HG02623 (cell line): Measurements from ENCODE around the gene BCAR3.
"Not testable (repeated sequence)": the region's sequence is repeated elsewhere in the genome, so short reads cannot be mapped to it uniquely, and the experiment has no call there.

Source experiments
- ATAC-seq: cut with Tn5 transposase; IDR thresholded peaks from one replicate; pipeline ENCODE4 v1.9.1; 2021; ENCODE audit warnings: moderate library complexity; ENCODE audit not compliant: unreplicated experiment

Gene BCAR3

DNA sequence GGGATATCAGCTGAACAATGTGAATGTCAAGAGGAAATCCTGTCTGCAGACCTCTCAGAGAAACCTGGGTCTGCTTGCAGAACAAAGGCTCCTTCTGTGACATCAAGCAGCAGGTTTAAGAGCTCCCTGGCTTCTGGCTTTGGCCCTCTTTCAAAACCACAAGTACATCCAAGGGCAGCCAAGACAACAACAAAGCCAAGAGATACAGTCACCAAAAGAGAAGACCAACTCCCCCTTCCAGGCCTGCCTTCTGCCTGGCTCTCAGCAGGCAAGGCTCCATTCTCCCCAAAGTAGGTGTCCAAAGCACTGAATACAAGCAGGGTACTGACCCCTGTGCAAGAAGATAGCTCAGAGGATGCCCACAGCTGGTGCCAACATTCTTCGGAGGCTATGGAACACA lies 11.5 kb downstream of the BCAR3 start:
- no peak for ATAC-seq

DNA sequence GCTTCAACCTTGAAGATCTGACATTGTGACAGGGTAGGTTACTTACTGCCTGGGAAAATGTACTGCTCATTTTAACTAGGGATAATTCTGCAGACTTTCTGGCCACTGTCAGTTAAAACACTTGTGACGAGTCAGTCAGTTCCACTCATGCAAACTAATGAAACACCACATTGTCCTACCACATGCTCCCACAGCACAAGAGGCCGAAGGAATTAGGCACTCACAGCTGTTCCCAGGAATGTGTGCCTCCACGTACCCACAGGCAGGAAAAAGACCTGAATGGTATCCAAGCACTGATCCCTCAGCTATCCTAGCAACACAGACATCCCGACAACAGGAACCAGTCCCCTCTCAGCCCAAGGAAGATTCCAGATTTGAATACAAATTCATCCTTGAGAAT lies 12.3 kb downstream of the BCAR3 start:
- ATAC-seq = no peak

- ATAC-seq = no peak
Observed at GRCh38 chr1:93668951-93669350, 12.7 kb downstream of the BCAR3 start.

GRCh38 chr1:93668121-93668520 lies 13.5 kb downstream of the BCAR3 start:
- ATAC-seq = no peak

DNA sequence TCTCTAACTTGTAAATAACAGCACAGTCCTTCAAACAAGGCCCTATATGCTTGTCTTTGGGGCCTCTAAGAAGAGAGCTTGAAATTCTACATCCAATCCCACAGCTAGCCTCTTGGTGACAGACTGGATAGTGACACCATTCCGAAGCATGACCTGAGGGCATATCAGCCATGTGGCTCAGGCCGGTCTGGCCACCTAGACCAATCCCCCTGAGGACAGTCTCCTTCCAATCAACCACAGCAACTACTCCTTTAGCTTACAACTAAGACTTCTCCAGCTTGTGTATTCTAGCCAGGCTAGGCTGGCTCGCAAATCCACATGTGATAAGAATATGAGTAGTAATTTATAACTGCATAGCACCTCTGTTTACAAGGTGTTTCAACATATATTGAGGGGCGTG lies 14.0 kb downstream of the BCAR3 start:
- no peak for ATAC-seq

- no peak for ATAC-seq
Observed at GRCh38 chr1:93666613-93667384, 14.8 kb downstream of the BCAR3 start.

GRCh38 chr1:93665015-93665414 lies 16.6 kb downstream of the BCAR3 start:
- no peak for ATAC-seq

DNA sequence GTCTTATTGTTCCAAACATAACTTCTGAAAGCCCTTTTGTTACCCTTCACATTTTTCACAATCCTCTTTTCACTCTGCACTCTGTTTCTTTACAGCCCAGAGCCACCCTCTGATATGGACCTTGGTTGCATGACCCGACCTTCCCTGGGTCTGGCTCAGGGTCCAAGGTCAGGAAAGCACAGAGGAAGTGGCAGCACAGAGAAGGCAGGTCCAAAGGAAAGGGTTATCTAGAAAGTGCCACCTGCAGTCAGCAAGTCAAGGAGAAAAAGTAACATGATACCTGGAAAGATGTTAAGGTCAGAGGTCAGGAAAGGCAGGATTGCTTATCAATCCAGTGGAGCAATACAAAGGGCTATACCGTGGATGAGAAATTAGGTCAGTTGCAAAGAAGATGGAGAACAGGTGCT lies 18.4 kb downstream of the BCAR3 start:
- ATAC-seq = no peak

DNA sequence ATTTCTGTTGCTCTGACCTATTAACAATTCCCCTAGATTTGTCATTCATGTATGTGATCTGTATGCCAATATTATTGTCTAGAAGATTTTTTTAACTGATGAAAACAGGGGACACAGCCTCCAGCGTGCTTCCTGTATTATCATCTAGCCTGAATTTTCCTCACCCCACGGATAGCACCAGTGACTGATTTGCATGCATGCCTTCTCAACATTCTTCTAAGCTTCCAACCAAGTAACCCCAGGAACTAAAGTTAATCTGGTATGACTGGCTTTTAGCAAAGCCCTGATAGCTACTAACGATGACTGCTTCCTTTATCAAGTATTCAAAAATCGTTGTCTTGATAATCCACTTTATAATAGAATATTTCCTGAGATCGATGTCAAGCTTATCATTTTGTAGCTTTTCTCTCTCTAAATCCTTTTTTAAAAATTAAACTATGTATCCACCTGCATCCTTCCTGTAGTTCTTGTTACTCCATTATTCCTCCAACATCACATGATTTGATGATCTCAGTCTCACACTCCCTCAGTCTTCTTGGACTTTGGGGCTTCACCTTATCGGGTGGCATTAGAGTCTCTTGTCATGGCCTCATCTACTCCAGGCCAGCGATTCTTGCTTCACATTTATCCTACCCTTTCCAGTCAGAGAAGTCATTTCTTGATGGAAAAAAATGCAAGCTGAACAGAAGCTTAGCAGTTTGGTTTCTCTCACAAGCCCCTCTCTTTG lies 19.0 kb downstream of the BCAR3 start:
- ATAC-seq = no peak

DNA sequence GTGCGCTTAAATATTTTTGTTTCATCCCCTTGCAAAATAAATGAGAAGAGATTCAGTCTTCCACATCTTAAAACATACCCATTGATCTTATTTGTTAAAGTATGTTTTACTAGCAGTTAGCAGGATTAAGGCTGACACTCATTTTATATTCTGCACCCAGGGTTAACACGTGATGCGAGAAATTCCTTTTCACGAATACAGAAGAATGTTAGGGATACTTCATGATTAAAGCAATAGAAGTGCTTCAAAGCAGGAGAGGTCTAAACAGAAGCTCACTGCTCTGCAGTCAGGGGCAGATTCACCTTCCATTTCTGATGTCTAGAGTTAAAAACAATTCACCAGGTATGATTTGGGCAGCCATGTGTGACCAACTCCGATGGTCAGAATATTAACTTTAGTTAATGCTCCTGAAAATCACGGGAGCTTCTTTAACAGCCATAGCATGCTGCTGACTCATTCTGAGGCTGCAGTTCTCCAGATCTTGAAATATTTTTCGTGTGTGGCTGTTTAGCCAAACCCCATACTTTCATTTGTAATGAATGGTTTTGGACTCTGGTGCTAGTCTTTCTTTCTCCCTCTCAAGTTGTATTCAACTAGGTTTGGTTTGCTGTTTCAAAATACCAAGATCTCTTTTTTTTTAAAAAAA lies 19.7 kb downstream of the BCAR3 start:
- ATAC-seq = no peak

DNA sequence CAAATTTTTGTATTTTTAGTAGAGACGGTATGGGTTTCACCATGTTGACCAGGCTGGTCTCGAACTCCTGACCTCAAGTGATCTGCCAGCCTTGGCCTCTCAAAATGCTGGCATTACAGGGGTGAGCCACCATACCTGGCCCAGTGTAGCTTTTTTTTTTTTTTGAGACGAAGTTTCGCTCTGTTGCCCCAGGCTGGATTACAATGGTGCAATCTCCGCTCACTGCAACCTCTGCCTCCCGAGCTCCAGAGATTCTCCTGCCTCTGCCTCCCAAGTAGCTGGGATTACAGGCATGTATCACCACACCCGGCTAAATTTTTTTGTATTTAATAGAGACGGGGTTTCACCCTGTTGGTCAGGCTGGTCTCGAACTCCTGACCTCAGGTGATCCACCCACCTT lies 20.3 kb downstream of the BCAR3 start:
- ATAC-seq = not testable (repeated sequence)

GRCh38 chr1:93659822-93660503 lies 21.7 kb downstream of the BCAR3 start:
- no peak for ATAC-seq

DNA sequence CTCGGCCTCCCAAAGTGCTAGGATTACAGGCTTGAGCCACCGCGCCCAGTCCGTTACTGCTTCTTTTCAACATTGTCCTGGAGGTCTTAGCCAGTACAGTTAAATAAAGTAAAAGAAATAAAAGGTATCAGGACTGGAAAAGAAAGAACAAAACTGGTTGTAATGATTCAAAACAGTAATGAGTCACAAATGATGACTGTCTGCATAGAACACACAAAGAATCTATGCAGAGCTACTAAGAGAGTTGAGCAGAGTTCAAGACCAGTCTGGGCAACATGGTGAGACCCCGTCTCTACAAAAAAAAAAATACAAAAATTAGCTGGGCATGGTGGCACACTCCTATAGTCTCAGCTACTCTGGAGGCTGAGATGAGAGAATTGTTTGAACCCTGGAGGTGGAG lies 23.4 kb downstream of the BCAR3 start:
- ATAC-seq = no peak

GRCh38 chr1:93656491-93656890 lies 25.1 kb downstream of the BCAR3 start:
- ATAC-seq = no peak

DNA sequence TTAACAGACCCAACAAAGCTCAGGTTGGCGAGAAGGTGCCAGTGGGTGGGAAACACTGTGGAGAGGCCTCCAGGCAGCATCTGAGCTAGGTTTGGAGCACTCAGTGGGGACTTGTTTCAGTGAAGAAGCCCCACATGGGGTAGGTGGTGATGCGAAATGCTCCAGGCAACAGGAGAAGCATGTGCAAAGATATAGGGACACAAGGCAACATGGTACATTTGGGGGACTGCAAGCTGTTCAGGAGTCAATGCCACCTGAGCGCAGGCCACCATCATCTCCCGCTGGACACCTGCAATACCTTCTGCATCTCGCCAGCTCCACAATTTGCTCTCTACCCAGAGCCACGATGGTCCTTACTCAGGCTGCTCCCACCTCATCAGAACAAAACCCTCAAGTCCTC lies 28.0 kb downstream of the BCAR3 start:
- no peak for ATAC-seq

DNA sequence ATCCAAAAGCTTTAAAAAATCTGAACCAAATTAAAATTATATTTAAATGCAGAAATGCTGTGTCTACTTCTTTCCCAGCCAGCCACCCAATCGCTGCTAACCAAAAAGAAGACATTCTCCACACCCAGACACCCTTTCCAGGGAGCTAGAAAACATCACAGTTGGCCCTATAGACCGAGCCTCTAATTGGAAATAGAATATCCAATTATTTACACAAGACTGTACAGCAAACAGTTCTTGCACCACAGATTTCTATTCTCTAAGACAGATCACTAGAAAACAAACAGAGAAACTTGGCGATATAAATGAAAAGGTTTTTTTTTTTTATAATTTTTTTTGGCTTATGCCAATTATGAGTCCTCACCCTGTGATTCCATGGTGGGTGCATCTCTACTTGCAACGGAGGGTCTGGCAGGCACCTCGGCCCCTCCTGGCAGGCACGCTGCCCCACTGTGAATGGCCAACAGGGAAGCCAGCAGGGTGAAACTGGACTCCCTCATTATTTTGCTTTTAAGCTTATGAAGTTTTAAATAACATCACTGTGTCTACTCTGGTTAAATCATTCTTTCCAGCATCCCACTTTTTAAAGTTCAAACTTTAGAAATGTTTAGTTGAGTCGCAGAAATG lies 29.2 kb downstream of the BCAR3 start:
- no peak for ATAC-seq

DNA sequence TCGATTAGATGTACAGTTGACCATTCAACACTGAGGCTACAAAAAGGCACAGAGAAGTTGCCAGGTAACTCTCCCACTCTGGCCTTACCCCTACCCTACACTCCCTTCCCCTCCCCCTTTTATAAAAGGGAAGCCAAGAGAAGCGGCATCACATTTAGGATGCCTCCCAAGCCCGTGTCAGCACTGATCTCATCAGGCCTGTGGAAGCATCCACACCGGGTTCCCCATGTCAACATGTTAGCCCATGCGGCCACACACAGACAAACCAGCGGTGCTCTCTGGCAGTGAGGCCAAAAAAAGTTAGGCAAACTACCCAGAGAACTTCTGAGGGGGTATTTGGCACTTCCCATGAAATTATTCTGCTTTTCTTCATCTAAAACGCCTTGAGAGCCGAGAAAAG lies 29.9 kb downstream of the BCAR3 start:
- no peak for ATAC-seq

DNA sequence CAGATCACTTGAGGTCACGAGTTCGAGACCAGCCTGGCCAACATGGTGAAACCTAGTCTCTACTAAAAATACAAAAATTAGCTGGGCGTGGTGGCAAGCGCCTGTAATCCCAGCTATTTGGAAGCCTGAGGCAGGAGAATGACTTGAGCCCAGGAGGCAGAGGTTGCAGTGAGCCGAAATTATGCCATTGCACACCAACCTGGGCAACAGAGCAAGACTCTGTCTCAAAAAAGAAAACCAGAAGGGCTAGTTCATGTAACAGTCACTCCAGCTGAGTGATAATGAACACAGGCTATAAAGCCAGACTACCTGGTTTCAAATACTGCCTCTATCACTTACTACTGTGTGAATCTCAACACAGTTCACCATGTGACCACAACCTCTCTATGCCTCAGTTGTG lies 31.5 kb downstream of the BCAR3 start:
- not testable (repeated sequence) for ATAC-seq

DNA sequence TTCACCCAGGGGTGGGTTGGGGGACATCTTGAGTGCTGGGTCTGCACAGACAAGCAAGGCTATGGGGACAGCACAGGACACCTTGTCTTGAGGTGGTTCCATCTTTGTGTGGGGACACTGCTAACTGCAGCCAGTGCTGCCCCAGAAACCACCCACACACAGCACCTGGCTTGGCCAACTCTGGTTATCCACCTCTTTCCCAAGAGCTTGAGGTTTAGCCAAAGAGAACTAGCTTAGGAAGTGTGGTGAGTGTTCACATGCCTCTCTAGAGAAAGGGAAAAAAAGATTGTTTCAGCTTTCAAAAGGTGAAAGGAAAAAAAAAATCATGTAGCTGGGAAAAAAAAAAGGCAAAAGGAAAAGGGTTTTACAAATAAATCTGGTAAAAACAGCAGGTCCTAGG lies 32.4 kb downstream of the BCAR3 start:
- no peak for ATAC-seq

DNA sequence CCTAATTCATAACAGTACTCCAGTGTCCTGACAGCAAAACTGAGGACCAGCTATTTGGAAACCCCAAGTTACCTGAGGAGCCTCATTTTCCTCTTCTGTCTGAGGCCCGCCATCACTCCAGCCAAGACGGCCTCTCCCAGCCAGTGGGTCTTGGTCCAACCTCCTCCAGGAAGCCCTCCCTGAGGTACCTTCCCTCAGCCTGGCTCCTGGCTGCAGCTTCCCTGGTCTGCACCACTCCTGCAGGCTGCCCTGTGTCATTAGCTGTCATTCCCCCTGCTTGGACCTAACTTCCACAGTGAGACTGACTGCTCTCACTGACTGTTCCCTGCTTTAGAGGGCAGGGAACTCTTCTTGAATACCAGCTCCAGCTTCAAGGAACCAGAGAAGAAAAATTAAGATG lies 33.0 kb downstream of the BCAR3 start:
- ATAC-seq = no peak

DNA sequence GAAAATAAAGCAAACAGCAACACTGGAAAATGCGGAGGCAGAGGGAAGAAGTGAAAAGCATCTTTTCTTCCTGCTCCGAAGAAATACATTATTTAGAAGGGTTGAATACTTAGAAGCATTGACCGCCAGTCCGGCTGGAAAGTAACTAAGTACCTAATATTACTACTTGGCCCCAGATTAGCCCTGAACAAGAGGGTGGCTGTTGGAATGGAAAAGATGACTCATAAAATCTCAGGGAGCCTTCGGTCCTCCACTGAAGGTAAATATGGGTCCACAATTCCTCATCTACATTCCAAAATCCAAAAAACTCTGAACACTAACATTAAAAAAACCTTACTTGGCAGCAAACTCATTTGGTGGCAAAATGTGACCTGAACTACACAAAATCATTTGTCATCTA lies 40.1 kb downstream of the BCAR3 start:
- ATAC-seq = no peak
